Measurements from ENCODE around the gene TAPT1. TPM values are rescaled to one million over a fixed set of nuclear protein-coding genes. Genes with fewer than 3 reads are reported as not detected.
A peak's percentile ranks its signal among the peaks of the same experiment; 100 is the strongest.
"Not testable (repeated sequence)": the region's sequence is repeated elsewhere in the genome, so short reads cannot be mapped to it uniquely, and the experiment has no call there.

The TAPT1 gene
- total RNA-seq, 1 donor from 2014 or later, result 14.5 TPM

- no peak for DNase-seq (ENCODE audit: low read depth in 2 of 2)
Measured at GRCh38 chr4:16186986-16187385, 39.3 kb downstream of the TAPT1 start.

- DNase-seq (ENCODE audit: low read depth in 2 of 2), result no peak
Measured at GRCh38 chr4:16183604-16184003, 42.7 kb downstream of the TAPT1 start.

- DNase-seq (ENCODE audit: low read depth in 2 of 2), result no peak
Measured at GRCh38 chr4:16176621-16177020, 49.6 kb downstream of the TAPT1 start.

GRCh38 chr4:16171831-16172230 lies 54.4 kb downstream of the TAPT1 start:
- DNase-seq (ENCODE audit: low read depth in 2 of 2), result no peak

- DNase-seq (ENCODE audit: low read depth in 2 of 2), result peak; percentile 50 to 66
Measured at GRCh38 chr4:16169490-16169889, 56.8 kb downstream of the TAPT1 start.

- DNase-seq (ENCODE audit: low read depth in 2 of 2), result no peak
Measured at GRCh38 chr4:16168710-16169388, 57.4 kb downstream of the TAPT1 start.

GRCh38 chr4:16168144-16168543 lies 58.1 kb downstream of the TAPT1 start:
- DNase-seq (ENCODE audit: low read depth in 2 of 2), result no peak

- DNase-seq (ENCODE audit: low read depth in 2 of 2), result no peak
Measured at GRCh38 chr4:16165931-16166330, 60.3 kb downstream of the TAPT1 start.

GRCh38 chr4:16162891-16163290 lies 63.4 kb downstream of the TAPT1 start:
- peak; percentile 10 to 77 for DNase-seq (ENCODE audit: low read depth in 2 of 2)

- no peak for DNase-seq (ENCODE audit: low read depth in 2 of 2)
Measured at GRCh38 chr4:16161851-16162408, 64.3 kb downstream of the TAPT1 start.

GRCh38 chr4:16160457-16160856 lies 65.8 kb downstream of the TAPT1 start:
- DNase-seq (ENCODE audit: low read depth in 2 of 2), result peak in 1 of 2 donors; percentile 65

GRCh38 chr4:16159286-16159685 lies 67.0 kb downstream of the TAPT1 start:
- no peak for DNase-seq (ENCODE audit: low read depth in 2 of 2)

- DNase-seq (ENCODE audit: low read depth in 2 of 2), result no peak
Measured at GRCh38 chr4:16158504-16158852, 67.8 kb downstream of the TAPT1 start.

GRCh38 chr4:16157609-16158503 lies 68.4 kb downstream of the TAPT1 start:
- DNase-seq (ENCODE audit: low read depth in 2 of 2), result no peak

- peak in 1 of 2 donors; percentile 40 for DNase-seq (ENCODE audit: low read depth in 2 of 2)
Measured at GRCh38 chr4:16155528-16156169, 70.6 kb downstream of the TAPT1 start.

- peak in 1 of 2 donors; percentile 5 for DNase-seq (ENCODE audit: low read depth in 2 of 2)
Measured at GRCh38 chr4:16154451-16154850, 71.8 kb downstream of the TAPT1 start.

- no peak for DNase-seq (ENCODE audit: low read depth in 2 of 2)
Measured at GRCh38 chr4:16150716-16151115, 75.6 kb downstream of the TAPT1 start.

- DNase-seq (ENCODE audit: low read depth in 2 of 2), result not testable (repeated sequence)
Measured at GRCh38 chr4:16144913-16145312, 81.4 kb downstream of the TAPT1 start.

- no peak for DNase-seq (ENCODE audit: low read depth in 2 of 2)
Measured at GRCh38 chr4:16142598-16143310, 83.5 kb downstream of the TAPT1 start.

GRCh38 chr4:16140879-16141249 lies 85.4 kb downstream of the TAPT1 start:
- DNase-seq (ENCODE audit: low read depth in 2 of 2), result peak; percentile 23 to 87

GRCh38 chr4:16140231-16140878 lies 85.9 kb downstream of the TAPT1 start:
- no peak for DNase-seq (ENCODE audit: low read depth in 2 of 2)

Measured in lung microvascular endothelial cell (primary cell).